Measurements from ENCODE around the gene GRK2.

The GRK2 gene

DNA sequence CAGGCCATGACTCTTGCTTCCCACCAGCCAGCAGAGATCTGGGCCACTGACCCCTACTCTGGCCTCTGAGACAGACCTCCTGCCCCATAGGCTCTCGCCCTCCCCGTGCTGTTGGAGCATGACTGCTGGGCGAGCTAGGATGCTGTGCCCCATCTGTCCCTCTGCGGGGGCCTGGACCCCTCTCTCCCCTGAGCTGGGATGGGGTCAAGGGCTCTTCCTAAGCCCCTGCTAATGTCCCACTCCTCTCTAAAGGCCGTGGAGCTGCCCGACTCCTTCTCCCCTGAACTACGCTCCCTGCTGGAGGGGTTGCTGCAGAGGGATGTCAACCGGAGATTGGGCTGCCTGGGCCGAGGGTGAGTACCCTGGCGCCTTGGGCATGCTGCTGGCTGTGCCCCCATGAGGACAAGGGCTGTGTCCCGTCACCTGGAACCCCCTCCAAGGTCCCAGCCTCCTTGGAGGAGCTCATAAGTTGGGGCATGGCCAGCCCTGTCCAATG is 16.7 kb downstream of the GRK2 start:
- peaks cover 5% of the 10 kb centered on the region for H3K36me3 Mint-ChIP-seq
- peaks cover 42% of the 10 kb centered on the region for H3K4me1 Mint-ChIP-seq

DNA sequence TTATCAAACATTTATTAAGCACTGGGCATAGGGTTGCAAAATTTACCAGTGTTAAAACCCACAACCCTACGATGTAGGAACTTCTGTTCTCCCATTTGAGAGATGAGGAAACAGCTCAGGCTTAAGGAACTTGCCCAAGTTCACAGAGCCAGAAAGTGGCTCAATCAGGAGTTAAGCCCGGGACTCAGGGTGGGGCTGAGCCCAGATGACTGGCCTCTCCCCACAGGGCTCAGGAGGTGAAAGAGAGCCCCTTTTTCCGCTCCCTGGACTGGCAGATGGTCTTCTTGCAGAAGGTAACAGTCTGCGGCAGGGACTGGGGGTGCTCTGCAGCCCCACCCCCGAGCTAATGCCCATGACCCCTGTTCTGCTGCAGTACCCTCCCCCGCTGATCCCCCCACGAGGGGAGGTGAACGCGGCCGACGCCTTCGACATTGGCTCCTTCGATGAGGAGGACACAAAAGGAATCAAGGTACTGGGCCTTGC is 17.2 kb downstream of the GRK2 start:
- Mint-ChIP-seq H3K27me3 (no peaks in the 10 kb centered on the region), H3K9me3 (no peaks in the 10 kb centered on the region), H3K4me3 (no peak overlapping the region), H3K4me1 (peaks cover 42% of the 10 kb centered on the region), H3K36me3 (peaks cover 5% of the 10 kb centered on the region), H3K27ac (no peak overlapping the region)

More for the DNA sequence above, 16.7 kb downstream of the GRK2 start:
- Mint-ChIP-seq H3K9me3 (no peaks in the 10 kb centered on the region), H3K4me3 (no peak overlapping the region), H3K27ac (peak overlapping the region; percentile 51), H3K27me3 (no peaks in the 10 kb centered on the region)

DNA sequence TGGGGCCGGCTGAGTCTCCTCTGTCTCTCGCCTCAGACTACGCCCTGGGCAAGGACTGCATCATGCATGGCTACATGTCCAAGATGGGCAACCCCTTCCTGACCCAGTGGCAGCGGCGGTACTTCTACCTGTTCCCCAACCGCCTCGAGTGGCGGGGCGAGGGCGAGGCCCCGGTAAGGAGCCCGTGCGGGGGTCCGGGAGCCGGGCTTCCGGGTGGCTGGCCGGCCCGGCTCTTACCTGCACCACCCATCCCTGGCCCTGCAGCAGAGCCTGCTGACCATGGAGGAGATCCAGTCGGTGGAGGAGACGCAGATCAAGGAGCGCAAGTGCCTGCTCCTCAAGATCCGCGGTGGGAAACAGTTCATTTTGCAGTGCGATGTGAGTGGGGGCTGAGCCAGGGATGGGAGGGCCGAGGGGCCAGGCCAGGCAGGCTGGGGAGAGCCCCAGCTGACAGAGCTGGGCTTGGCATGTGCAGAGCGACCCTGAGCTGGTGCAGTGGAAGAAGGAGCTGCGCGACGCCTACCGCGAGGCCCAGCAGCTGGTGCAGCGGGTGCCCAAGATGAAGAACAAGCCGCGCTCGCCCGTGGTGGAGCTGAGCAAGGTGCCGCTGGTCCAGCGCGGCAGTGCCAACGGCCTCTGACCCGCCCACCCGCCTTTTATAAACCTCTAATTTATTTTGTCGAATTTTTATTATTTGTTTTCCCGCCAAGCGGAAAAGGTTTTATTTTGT is 18.7 kb downstream of the GRK2 start:
- H3K27ac Mint-ChIP-seq, result peak overlapping the region; percentile 30
- H3K36me3 Mint-ChIP-seq, result peaks cover 3% of the 10 kb centered on the region
- H3K4me3 Mint-ChIP-seq, result no peak overlapping the region
- H3K9me3 Mint-ChIP-seq, result no peaks in the 10 kb centered on the region
- no peaks in the 10 kb centered on the region for H3K27me3 Mint-ChIP-seq
- peaks cover 28% of the 10 kb centered on the region for H3K4me1 Mint-ChIP-seq

DNA sequence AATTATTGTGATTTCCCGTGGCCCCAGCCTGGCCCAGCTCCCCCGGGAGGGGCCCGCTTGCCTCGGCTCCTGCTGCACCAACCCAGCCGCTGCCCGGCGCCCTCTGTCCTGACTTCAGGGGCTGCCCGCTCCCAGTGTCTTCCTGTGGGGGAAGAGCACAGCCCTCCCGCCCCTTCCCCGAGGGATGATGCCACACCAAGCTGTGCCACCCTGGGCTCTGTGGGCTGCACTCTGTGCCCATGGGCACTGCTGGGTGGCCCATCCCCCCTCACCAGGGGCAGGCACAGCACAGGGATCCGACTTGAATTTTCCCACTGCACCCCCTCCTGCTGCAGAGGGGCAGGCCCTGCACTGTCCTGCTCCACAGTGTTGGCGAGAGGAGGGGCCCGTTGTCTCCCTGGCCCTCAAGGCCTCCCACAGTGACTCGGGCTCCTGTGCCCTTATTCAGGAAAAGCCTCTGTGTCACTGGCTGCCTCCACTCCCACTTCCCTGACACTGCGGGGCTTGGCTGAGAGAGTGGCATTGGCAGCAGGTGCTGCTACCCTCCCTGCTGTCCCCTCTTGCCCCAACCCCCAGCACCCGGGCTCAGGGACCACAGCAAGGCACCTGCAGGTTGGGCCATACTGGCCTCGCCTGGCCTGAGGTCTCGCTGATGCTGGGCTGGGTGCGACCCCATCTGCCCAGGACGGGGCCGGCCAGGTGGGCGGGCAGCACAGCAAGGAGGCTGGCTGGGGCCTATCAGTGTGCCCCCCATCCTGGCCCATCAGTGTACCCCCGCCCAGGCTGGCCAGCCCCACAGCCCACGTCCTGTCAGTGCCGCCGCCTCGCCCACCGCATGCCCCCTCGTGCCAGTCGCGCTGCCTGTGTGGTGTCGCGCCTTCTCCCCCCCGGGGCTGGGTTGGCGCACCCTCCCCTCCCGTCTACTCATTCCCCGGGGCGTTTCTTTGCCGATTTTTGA is 19.5 kb downstream of the GRK2 start:
- Mint-ChIP-seq H3K36me3 (peaks cover 3% of the 10 kb centered on the region), H3K27ac (peak overlapping the region; percentile 51), H3K27me3 (no peaks in the 10 kb centered on the region), H3K4me3 (no peak overlapping the region), H3K4me1 (peaks cover 23% of the 10 kb centered on the region), H3K9me3 (no peaks in the 10 kb centered on the region)

DNA sequence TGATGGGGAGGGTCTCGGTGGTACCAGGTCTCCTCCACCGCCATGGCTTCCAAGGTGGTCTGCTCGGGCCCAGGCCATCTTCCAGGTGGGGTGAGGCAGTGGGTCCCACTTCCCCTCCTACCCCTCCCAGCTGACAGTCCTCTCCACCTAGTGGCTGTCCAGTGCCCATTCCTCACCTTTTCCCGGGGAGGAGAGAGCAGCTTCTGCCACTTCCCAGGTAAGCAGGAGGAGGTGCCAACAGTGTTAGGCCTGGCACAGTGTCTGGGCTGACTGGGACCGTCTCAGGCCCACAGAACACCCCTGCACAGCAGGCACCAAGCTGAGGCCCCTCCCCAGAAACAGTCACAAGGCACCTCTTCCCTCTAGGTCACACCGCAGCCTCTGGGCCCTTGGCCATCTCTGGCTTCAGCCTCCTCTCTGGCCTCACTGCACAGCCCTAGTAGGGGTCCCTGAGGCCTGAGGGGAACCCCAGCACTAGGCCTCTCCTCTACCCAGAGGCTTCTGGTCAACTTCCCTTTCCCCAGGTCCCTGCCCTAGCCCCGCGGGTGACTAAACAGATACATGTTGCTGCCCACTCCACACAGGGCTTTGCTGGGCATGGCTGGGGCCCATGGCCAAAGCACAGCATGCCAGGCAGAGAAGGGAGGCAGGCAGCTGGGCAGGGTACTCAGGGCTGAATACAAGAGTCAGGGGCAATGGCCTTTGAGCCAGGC is 20.5 kb downstream of the GRK2 start:
- Mint-ChIP-seq H3K9me3 (no peaks in the 10 kb centered on the region), H3K27ac (peak overlapping the region; percentile 98), H3K27me3 (no peaks in the 10 kb centered on the region), H3K36me3 (peaks cover 3% of the 10 kb centered on the region), H3K4me3 (peak overlapping the region; percentile 80), H3K4me1 (peaks cover 23% of the 10 kb centered on the region)

DNA sequence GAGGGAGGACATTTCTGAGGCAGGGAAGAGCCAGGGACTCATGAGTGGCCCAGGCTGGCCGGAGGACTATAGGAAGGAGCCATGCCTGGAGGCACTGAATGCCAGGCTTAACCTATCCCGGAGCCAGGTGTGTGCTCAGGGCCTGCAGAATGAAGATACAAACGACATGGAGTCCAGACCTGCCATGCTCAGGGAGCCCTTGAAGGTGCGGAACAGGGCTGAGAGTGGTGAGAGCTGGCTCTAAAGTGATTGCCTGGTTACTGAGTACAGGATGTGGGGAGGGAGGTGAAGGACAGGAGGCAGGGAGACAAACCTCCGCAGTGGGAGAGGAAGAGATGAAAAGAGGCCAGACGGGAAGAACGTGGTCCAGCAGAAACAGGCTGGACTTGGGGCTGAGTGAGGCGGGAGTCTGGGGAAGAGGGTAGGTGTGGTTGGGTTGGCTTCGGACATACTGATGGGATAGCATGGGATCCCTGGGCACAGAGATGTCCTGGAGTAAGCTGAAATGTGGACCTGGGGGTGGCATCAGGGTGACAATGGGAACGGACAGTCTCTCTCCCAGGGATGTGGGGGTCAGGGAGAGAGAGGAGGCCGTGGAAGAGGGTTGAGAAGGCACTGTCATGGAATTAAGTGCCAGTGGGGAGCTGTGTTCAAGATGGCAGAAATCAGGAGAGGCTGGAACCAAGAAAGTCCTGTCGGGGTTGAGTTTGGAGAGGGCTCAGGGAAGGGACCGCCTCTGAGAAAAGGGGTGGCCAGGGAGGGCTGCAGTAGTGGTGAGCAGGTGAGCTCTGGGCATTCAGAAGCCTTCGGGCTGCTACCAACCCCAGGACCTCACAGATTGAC is 21.3 kb downstream of the GRK2 start:
- Mint-ChIP-seq H3K36me3 (peaks cover under 1% of the 10 kb centered on the region), H3K27ac (peak overlapping the region; percentile 98), H3K9me3 (no peaks in the 10 kb centered on the region), H3K27me3 (no peaks in the 10 kb centered on the region), H3K4me1 (peaks cover 25% of the 10 kb centered on the region), H3K4me3 (peak overlapping the region; percentile 80)

DNA sequence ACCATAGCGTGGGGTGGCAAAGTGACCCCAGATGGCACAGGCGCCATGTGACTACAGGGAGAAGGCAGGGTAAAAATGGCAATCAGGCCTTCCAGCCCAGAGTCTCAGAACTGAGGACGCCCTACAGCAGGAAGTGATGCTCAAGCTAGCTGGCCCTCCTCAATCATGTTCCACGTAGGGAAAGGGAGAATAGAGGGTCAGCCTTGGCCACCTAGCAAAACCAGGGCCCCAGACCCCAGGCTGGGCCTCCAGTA is 21.9 kb downstream of the GRK2 start:
- H3K27ac Mint-ChIP-seq, result peak overlapping the region; percentile 98
- H3K9me3 Mint-ChIP-seq, result no peaks in the 10 kb centered on the region
- no peaks in the 10 kb centered on the region for H3K27me3 Mint-ChIP-seq
- peaks cover 30% of the 10 kb centered on the region for H3K4me1 Mint-ChIP-seq
- H3K36me3 Mint-ChIP-seq, result peaks cover 2% of the 10 kb centered on the region
- H3K4me3 Mint-ChIP-seq, result peak overlapping the region; percentile 80

DNA sequence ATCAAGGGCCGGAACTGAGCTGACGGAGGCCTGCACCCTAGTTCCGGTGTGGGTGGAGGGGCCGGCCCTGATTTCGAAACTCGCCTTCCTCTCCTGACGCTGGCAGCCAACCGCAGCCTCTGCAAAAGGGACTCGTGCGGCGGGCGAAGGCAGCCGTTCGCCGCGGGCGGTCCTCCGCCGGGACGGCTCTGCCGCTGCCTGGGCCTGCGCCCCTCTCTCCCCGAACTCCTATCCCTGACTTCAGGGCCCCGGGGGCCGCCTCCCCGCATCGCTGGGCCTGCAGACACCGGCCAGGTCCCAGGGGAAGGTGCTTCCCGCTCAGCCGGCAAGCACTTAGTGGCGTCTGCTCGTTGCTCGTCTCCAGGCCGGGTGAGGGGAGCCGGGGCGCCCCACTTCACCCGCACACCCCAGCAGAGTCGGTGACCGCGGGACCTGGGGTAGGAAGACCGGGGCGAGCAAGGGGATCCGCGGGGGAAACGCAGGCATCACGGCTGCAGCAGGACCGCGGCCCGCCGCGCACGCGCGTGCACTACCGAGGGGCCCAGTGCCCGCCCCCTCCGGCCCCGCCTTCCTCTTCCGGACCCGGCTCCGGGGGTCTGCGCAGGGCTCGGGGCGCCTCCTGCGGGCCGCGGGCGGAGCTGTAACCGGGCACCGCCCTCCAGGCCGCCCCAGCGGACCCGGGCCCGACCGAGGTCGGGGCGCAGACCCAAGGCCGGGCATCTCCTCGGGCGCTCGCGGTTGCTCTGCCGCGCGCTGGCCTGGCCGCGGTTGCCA is 22.4 kb downstream of the GRK2 start:
- H3K4me1 Mint-ChIP-seq, result peaks cover 33% of the 10 kb centered on the region
- peak overlapping the region; percentile 80 for H3K4me3 Mint-ChIP-seq
- no peaks in the 10 kb centered on the region for H3K9me3 Mint-ChIP-seq
- H3K36me3 Mint-ChIP-seq, result peaks cover 2% of the 10 kb centered on the region
- H3K27ac Mint-ChIP-seq, result peak overlapping the region; percentile 98
- H3K27me3 Mint-ChIP-seq, result no peaks in the 10 kb centered on the region

DNA sequence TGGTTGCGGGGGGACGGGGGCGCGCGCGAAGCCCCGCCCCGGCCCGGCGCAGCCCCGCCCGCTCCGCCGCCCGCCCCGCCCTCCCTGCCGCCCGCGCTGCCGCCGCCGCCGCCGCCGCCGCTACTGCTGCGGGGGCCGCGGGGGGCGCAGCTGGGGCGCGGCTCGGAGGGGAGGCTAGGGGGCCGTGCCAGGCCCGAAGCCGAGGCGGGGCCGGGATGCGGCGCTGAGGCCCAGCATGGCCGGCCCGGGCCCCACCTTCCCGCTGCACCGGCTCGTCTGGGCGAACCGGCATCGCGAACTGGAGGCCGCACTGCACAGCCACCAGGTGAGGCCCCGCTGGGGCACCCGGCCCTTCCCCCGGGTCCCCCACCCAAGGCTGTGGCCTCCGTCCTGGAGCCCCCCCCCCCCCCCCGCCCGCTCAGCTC is 23.0 kb downstream of the GRK2 start, which contains the start of gene ANKRD13D:
Gene ANKRD13D, plus strand, starts transcription at position 78 of the 425 bp plus-strand sequence. Its CDS starts 158 bp downstream, at position 236.
- Mint-ChIP-seq H3K27me3 (no peaks in the 10 kb centered on the region), H3K4me3 (peak within 1 kb of the TSS; percentile 88), H3K4me1 (peaks cover 39% of the 10 kb centered on the region), H3K27ac (peak within 1 kb of the TSS; percentile 98), H3K36me3 (peaks cover 4% of the 10 kb centered on the region), H3K9me3 (no peaks in the 10 kb centered on the region)

DNA sequence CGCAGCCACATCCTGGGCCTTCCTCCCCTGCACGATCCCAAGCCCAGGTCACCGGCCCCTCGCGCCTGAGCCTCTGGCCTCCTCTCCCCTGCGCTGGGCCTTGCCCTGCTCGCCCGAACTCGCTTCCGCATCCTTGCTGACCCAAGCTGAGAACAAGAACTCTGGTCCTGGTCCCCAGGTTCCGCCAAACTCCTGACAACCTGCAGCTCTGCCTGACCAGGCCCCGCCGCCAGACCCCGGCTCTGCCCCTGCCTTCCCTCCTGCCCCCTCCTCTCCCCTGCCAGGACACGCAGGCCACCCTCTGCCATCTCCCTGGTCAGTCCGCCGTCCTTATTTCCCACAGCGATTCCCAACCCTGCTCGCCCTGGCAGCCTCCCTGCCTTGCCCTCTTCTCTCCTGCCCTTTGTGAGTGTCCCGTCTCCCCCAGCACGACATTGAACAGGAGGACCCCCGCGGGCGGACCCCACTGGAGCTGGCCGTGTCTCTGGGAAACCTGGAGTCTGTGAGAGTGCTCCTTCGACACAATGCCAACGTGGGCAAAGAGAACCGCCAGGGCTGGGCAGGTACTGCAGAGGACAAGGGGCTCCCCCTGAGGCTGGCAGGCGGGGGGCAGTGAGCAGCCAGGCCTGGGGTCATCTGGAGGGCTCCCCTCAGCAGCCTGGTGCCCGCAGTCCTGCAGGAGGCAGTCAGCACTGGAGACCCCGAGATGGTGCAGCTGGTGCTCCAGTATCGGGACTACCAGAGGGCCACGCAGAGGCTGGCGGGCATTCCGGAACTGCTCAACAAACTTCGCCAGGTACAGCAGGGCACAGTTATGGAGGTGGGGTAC is 23.6 kb downstream of the GRK2 start:
- Mint-ChIP-seq H3K27ac (peak overlapping the region; percentile 77), H3K9me3 (no peaks in the 10 kb centered on the region), H3K4me3 (peak overlapping the region; percentile 88), H3K36me3 (peaks cover 4% of the 10 kb centered on the region), H3K4me1 (peaks cover 39% of the 10 kb centered on the region), H3K27me3 (no peaks in the 10 kb centered on the region)

DNA sequence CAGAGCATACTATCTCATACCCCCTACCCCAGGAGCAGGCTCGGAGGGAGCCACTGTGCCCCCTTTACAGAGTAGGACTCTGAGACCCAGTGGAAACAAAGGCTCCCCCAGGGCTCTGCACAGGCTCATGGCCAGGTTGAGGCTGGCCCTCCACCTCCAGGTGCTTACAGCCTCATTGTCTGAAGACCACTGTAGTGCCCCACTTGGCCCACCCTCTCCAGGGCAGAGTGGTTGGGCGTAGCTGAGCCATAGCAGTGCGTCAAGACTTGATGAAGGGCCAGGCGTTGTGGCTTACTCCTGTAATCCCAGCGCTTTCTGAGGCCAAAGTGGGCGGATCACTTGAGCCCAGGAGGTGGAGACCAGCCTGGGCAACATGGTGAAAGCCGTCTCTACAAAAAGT is 24.5 kb downstream of the GRK2 start:
- Mint-ChIP-seq H3K4me1 (peaks cover 41% of the 10 kb centered on the region), H3K36me3 (peaks cover 8% of the 10 kb centered on the region)

DNA sequence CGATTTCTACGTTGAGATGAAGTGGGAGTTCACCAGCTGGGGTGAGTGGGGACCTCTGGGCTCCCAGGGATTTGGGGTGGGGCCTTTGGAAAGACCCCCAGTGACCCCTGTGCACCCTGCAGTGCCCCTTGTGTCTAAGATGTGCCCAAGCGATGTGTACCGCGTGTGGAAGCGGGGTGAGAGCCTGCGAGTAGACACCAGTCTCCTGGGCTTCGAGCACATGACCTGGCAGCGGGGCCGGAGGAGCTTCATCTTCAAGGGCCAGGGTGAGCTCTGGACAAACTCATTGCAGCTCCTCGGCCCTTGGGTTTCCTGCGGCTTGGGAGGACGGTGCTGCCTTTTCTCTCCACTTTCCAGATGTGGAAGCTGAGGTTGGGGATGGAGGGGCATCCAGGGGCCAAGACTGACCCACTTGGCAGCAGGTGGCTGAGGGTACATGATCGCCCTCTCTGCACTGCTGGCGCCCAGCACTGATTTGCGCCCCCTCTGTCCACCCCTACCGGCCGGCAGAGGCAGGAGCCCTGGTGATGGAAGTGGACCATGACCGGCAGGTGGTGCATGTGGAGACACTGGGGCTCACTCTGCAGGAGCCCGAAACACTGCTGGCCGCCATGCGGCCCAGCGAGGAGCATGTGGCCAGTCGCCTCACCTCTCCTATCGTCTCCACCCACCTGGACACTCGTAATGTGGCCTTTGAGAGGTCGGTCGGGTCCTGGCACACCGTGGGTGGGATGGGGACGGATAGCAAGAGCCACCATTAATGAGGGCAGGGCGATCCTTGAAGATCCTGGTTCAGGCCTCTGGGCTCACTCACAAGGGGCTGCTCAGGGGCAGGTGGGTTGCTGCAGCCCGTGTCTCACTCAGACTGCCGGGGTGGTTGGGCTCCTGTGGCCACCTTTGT is 25.5 kb downstream of the GRK2 start:
- peak overlapping the region; percentile 30 for H3K27ac Mint-ChIP-seq
- H3K36me3 Mint-ChIP-seq, result peaks cover 17% of the 10 kb centered on the region
- H3K4me1 Mint-ChIP-seq, result peaks cover 45% of the 10 kb centered on the region
- H3K27me3 Mint-ChIP-seq, result no peaks in the 10 kb centered on the region
- peaks cover 6% of the 10 kb centered on the region for H3K9me3 Mint-ChIP-seq
- no peak overlapping the region for H3K4me3 Mint-ChIP-seq

More for the DNA sequence above, 24.5 kb downstream of the GRK2 start:
- peak overlapping the region; percentile 35 for H3K27ac Mint-ChIP-seq
- H3K4me3 Mint-ChIP-seq, result peak overlapping the region; percentile 88
- H3K9me3 Mint-ChIP-seq, result no peaks in the 10 kb centered on the region
- H3K27me3 Mint-ChIP-seq, result no peaks in the 10 kb centered on the region
